H9 (cell line): Measurements from ENCODE around the gene RERE. TPM values are rescaled to one million over a fixed set of nuclear protein-coding genes. Genes with fewer than 3 reads are reported as not detected.
A peak's percentile ranks its signal among the peaks of the same experiment; 100 is the strongest.

Experiments used
- DNase-seq: peaks from one replicate; pipeline ENCODE4 v3.0.0-alpha.2; 2017
- H2AFZ ChIP-seq: one replicate; pipeline ENCODE4 v1.6.1; 2013; ENCODE audit warnings: mild to moderate bottlenecking, low read length, control low read depth, moderate library complexity
- H2AK5ac ChIP-seq: 2 replicates; pipeline ENCODE4 v1.6.1; 2013; ENCODE audit warnings: low read length, control low read depth, mixed read lengths; ENCODE audit not compliant: insufficient read length
- H2BK120ac ChIP-seq: one replicate; pipeline ENCODE4 v1.6.1; 2013; ENCODE audit warnings: low read depth, mild to moderate bottlenecking, low read length, control low read depth, inconsistent platforms; ENCODE audit not compliant: poor library complexity, severe bottlenecking
- H2BK12ac ChIP-seq: 2 replicates; pipeline ENCODE4 v1.6.1; 2013; ENCODE audit warnings: low read length, control low read depth, mixed read lengths, low read depth; ENCODE audit not compliant: insufficient read length
- H2BK15ac ChIP-seq: 2 replicates; pipeline ENCODE4 v1.6.1; 2013; ENCODE audit warnings: low read depth, low read length, control low read depth
- H2BK20ac ChIP-seq: one replicate; pipeline ENCODE4 v1.6.1; 2013; ENCODE audit warnings: low read depth, mild to moderate bottlenecking, low read length, control low read depth, inconsistent platforms; ENCODE audit not compliant: poor library complexity, severe bottlenecking
- H2BK5ac ChIP-seq: 2 replicates; pipeline ENCODE4 v1.6.1; 2013; ENCODE audit warnings: low read length, control low read depth, mixed read lengths; ENCODE audit not compliant: insufficient read length
- H3K14ac ChIP-seq: 2 replicates; pipeline ENCODE4 v1.6.1; 2013; ENCODE audit warnings: low read length, control low read depth; ENCODE audit not compliant: insufficient read depth
- H3K18ac ChIP-seq: 2 replicates; pipeline ENCODE4 v1.6.1; 2013; ENCODE audit warnings: low read depth, mild to moderate bottlenecking, mixed read lengths, low read length, control low read depth; ENCODE audit not compliant: insufficient read length
- H3K23ac ChIP-seq: 2 replicates; pipeline ENCODE4 v1.6.1; 2013; ENCODE audit warnings: low read length, control low read depth, mixed read lengths, low read depth; ENCODE audit not compliant: insufficient read length
- H3K23me2 ChIP-seq: 2 replicates; pipeline ENCODE4 v1.6.1; 2013; ENCODE audit warnings: low read depth, mild to moderate bottlenecking, mixed read lengths, low read length, control low read depth; ENCODE audit not compliant: insufficient read length, poor library complexity, severe bottlenecking
- H3K27ac ChIP-seq: 2 replicates; pipeline ENCODE4 v1.5.1; 2013; ENCODE audit warnings: low read length, control low read depth, mixed read lengths, low read depth; ENCODE audit not compliant: insufficient read length
- H3K27me3 ChIP-seq: 2 replicates; pipeline ENCODE4 v1.6.1; 2013; ENCODE audit warnings: low read length, control low read depth, inconsistent platforms; ENCODE audit not compliant: insufficient read depth
- H3K4ac ChIP-seq: 2 replicates; pipeline ENCODE4 v1.6.1; 2013; ENCODE audit warnings: low read depth, mild to moderate bottlenecking, control low read depth, inconsistent platforms, low read length, moderate library complexity
- H3K4me1 ChIP-seq: 2 replicates; pipeline ENCODE4 v1.6.1; 2013; ENCODE audit warnings: low read length, control low read depth, inconsistent platforms; ENCODE audit not compliant: insufficient read depth
- H3K4me2 ChIP-seq: 2 replicates; pipeline ENCODE4 v1.6.1; 2013; ENCODE audit warnings: low read length, control low read depth, mixed read lengths; ENCODE audit not compliant: insufficient read length, insufficient read depth
- H3K56ac ChIP-seq: 2 replicates; pipeline ENCODE4 v1.6.1; 2013; ENCODE audit warnings: low read depth, mild to moderate bottlenecking, mixed read lengths, low read length, control low read depth; ENCODE audit not compliant: insufficient read length
- H3K79me1 ChIP-seq: 2 replicates; pipeline ENCODE4 v1.6.1; 2013; ENCODE audit warnings: low read depth, mild to moderate bottlenecking, moderate library complexity, low read length, control low read depth, inconsistent platforms; ENCODE audit not compliant: insufficient read depth, poor library complexity, severe bottlenecking
- H3K79me2 ChIP-seq: 2 replicates; pipeline ENCODE4 v1.6.1; 2013; ENCODE audit warnings: low read length, control low read depth, inconsistent platforms; ENCODE audit not compliant: insufficient read depth
- H3K9ac ChIP-seq: 2 replicates; pipeline ENCODE4 v1.6.1; 2013; ENCODE audit warnings: low read length, control low read depth, mixed read lengths; ENCODE audit not compliant: insufficient read length; ENCODE audit errors: extremely low read depth
- H3K9me3 ChIP-seq: one replicate; pipeline ENCODE4 v1.6.1; 2013; ENCODE audit warnings: low read depth, low read length, inconsistent platforms; ENCODE audit not compliant: control insufficient read depth
- H3T11ph ChIP-seq: one replicate; pipeline ENCODE4 v1.6.1; 2013; ENCODE audit warnings: mild to moderate bottlenecking, low read length, control low read depth, inconsistent platforms
- H4K20me1 ChIP-seq: one replicate; pipeline ENCODE4 v1.6.1; 2013; ENCODE audit not compliant: control insufficient read depth, insufficient read length, insufficient read depth
- H4K5ac ChIP-seq: 2 replicates; pipeline ENCODE4 v1.6.1; 2013; ENCODE audit warnings: low read depth, mild to moderate bottlenecking, mixed read lengths, low read length, control low read depth; ENCODE audit not compliant: insufficient read length
- H4K8ac ChIP-seq: replicated peaks from 2 replicates; pipeline ENCODE4 v1.6.1; 2013; ENCODE audit warnings: low read length, control low read depth, mixed read lengths, low read depth; ENCODE audit not compliant: insufficient read length
- H4K91ac ChIP-seq: 2 replicates; pipeline ENCODE4 v1.6.1; 2013; ENCODE audit warnings: low read depth, mild to moderate bottlenecking, moderate library complexity, mixed read lengths, low read length, control low read depth; ENCODE audit not compliant: insufficient read length
- H3K27ac Mint-ChIP-seq, 3 experiments: 2 replicates in 2 of 3; 3 replicates in 1 of 3; pipeline ENCODE4 v1.8.0; 2020 to 2021; ENCODE audit warnings: mixed read lengths in 3 of 3, mild to moderate bottlenecking in 1 of 3, moderate library complexity in 1 of 3
- H3K27me3 Mint-ChIP-seq: 2 replicates; pipeline ENCODE4 v1.8.0; 2021; ENCODE audit warnings: low read depth, mild to moderate bottlenecking, moderate library complexity, mixed read lengths
- H3K36me3 Mint-ChIP-seq, 3 experiments: 2 replicates in 2 of 3; 3 replicates in 1 of 3; pipeline ENCODE4 v1.8.0; 2020 to 2021; ENCODE audit warnings: low read depth in 3 of 3, mixed read lengths in 3 of 3; ENCODE audit not compliant: insufficient read depth in 1 of 3
- H3K4me1 Mint-ChIP-seq, 2 experiments: 2 replicates each; pipeline ENCODE4 v1.8.0; 2020; ENCODE audit warnings: mixed read lengths in 2 of 2
- H3K4me3 Mint-ChIP-seq, 2 experiments: 2 replicates in 1 of 2; 3 replicates in 1 of 2; pipeline ENCODE4 v1.8.0; 2020 to 2021; ENCODE audit warnings: mild to moderate bottlenecking in 2 of 2, mixed read lengths in 2 of 2, moderate library complexity in 1 of 2
- H3K9me3 Mint-ChIP-seq, 2 experiments: 2 replicates in 1 of 2; 3 replicates in 1 of 2; pipeline ENCODE4 v1.8.0; 2020; ENCODE audit warnings: mild to moderate bottlenecking in 2 of 2, mixed read lengths in 2 of 2, moderate library complexity in 1 of 2
- CTCF ChIP-seq: fragments of 200-600 bp; sonication (generic); conservative IDR thresholded peaks from 3 replicates; pipeline ENCODE4 v1.8.0; 2021; ENCODE audit warnings: antibody characterized with exemption, mild to moderate bottlenecking
- WGBS: extraction: QIAGEN DNeasy Blood & Tissue Kit; methylation state at CpG from one replicate; pipeline ENCODE4 v1.1.7; 2013; ENCODE audit warnings: missing lambda C conversion rate, low lambda C conversion rate, mixed read lengths; ENCODE audit not compliant: insufficient read length; ENCODE audit errors: extremely low coverage; 5-methylcytosine and 5-hydroxymethylcytosine counted together
- total RNA-seq: library from RNA; stranded (reverse); gene quantifications from 2 replicates; pipeline ENCODE4 v1.2.1, GENCODE V29; 2021

Gene RERE
- total RNA-seq, 1 experiment from 2014 or later: 103 TPM

DNA sequence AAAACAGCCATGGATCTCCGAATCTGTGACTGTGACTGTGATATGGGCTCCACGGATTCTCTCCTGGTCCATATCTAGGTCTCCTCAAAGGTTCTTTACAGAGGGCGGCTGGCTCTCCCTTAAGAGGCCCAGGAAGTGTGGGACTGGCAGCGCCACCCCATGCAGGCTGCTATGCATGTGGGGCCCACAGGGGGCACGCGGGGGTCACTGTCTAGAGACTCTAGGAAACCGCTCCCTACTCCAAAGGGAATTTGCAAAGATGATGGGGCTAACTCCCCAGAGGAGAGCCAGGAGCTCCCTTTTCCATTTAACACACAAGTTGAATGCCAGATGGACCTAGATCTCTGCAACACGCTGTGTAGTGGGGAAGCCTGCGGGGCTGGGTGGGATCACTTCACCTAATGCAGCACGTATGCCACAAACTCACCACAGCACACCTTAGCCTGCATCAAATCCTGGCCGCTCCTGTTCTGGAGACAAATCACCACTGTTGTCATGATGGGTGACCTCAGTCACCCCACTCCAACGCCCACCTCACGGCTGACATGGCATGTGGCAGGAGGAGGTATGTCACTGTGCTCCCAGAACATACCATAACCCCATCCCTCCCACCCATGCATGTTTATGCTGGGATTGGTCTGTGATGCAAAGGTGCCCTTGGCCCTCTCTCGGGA lies 437.8 kb downstream of the RERE start:
- Histone ChIP-seq H2BK5ac (no peak overlapping the region), H3T11ph (no peak overlapping the region), H4K8ac (no peak overlapping the region), H4K5ac (no peak overlapping the region), H2BK20ac (no peak overlapping the region), H3K4me1 (no peaks in the 10 kb centered on the region; the same call in 1 of the 2 replicates), H3K56ac (no peak overlapping the region), H3K14ac (no peak overlapping the region), H3K18ac (no peak overlapping the region), H3K23me2 (no peaks in the 10 kb centered on the region), H3K9ac (no peak overlapping the region), H2BK12ac (no peak overlapping the region), H3K4me2 (no peak overlapping the region), H3K79me1 (peaks cover 9% of the 10 kb centered on the region), H3K23ac (no peak overlapping the region), H4K20me1 (no peaks in the 10 kb centered on the region), H3K4ac (no peak overlapping the region), H3K27ac (no peak overlapping the region), H3K9me3 (no peaks in the 10 kb centered on the region), H2BK15ac (no peak overlapping the region), H2BK120ac (no peak overlapping the region), H2AFZ (no peak overlapping the region), H2AK5ac (no peak overlapping the region), H3K27me3 (no peaks in the 10 kb centered on the region), H3K79me2 (no peaks in the 10 kb centered on the region; the same call in 1 of the 2 replicates), H4K91ac (no peak overlapping the region)
- peaks cover 54 to 62% of the 10 kb centered on the region in 2 experiments for H3K4me1 Mint-ChIP-seq
- no peak for DNase-seq
- H3K9me3 Mint-ChIP-seq: no peaks in the 10 kb centered on the region
- peak overlapping the region in 1 of 3 experiments; percentile 65; a peak in 1 of 7 replicates for H3K27ac Mint-ChIP-seq
- TF ChIP-seq CTCF: 0 out of 3 replicates have a peak, but pooled peaks have one; percentile 23
- no peak overlapping the region for H3K4me3 Mint-ChIP-seq
- H3K27me3 Mint-ChIP-seq: no peaks in the 10 kb centered on the region
- peaks cover 4 to 12% (median 5%) of the 10 kb centered on the region in 3 experiments; a peak in 5 of 7 replicates for H3K36me3 Mint-ChIP-seq
- WGBS: no CpG with 5 or more reads among the region's 14 CpGs
